Stimulated activated CD4-positive, alpha-beta T cell treated with anti-CD3 and anti-CD28 coated beads, Interleukin-2, amount 100 ng/mL, for 24 hours (primary cell): Measurements from ENCODE around the gene EIF2B2.

Experiments used
- DNase-seq, 2 donors: peaks; one replicate each; pipeline ENCODE4 v3.0.0-alpha.2; 2020

Gene EIF2B2

GRCh38 chr14:75046275-75046674 is 43.6 kb downstream of the EIF2B2 start:
- no peak for DNase-seq

GRCh38 chr14:75046899-75047298 is 44.2 kb downstream of the EIF2B2 start:
- DNase-seq: no peak

- DNase-seq: no peak
These were observed 44.8 kb downstream of the EIF2B2 start for GRCh38 chr14:75047506-75047905.

- no peak for DNase-seq
These were observed 45.4 kb downstream of the EIF2B2 start for GRCh38 chr14:75048101-75048500.

GRCh38 chr14:75049136-75049535 is 46.4 kb downstream of the EIF2B2 start:
- no peak for DNase-seq

GRCh38 chr14:75049731-75050201 is 47.0 kb downstream of the EIF2B2 start:
- no peak for DNase-seq

GRCh38 chr14:75050852-75051555 is 48.3 kb downstream of the EIF2B2 start, which contains the start of gene MLH3:
MLH3 (minus strand) TSS chr14:75051467; CDS start chr14:75049655, 1,812 bp downstream.
- peak; percentile 80 to 83 for DNase-seq

GRCh38 chr14:75051556-75051899 is 48.8 kb downstream of the EIF2B2 start:
- DNase-seq: no peak

- DNase-seq: no peak
These were observed 50.9 kb downstream of the EIF2B2 start for GRCh38 chr14:75053396-75054291.

GRCh38 chr14:75054421-75054820 is 51.7 kb downstream of the EIF2B2 start:
- DNase-seq: no peak

GRCh38 chr14:75059642-75060041 is 56.9 kb downstream of the EIF2B2 start:
- no peak for DNase-seq

GRCh38 chr14:75060420-75060819 is 57.7 kb downstream of the EIF2B2 start:
- no peak for DNase-seq
